Left forelimb (tissue), 1 donor: ENCODE results near the gene ACSF2.

ENCODE experiments used
- DNase-seq: peaks from one replicate; pipeline ENCODE4 v3.0.0-alpha.2; 2018; ENCODE audit warnings: low spot score

Gene ACSF2

GRCh38 chr17:50501054-50501453, 75.0 kb downstream of the ACSF2 start:
- DNase-seq: no peak

GRCh38 chr17:50502301-50502990, 76.4 kb downstream of the ACSF2 start:
- no peak for DNase-seq

GRCh38 chr17:50505591-50506130, 79.6 kb downstream of the ACSF2 start:
- DNase-seq: no peak

GRCh38 chr17:50506298-50506697, 80.3 kb downstream of the ACSF2 start:
- no peak for DNase-seq

- peak; percentile 86 for DNase-seq
Observed at GRCh38 chr17:50507871-50508572, 82.0 kb downstream of the ACSF2 start, which contains the start of gene MYCBPAP. Gene MYCBPAP, plus strand, starts transcription at chr17:50508439. Its CDS starts 236 bp downstream, at chr17:50508675.

- DNase-seq: no peak
Observed at GRCh38 chr17:50508573-50509460, 82.8 kb downstream of the ACSF2 start.

GRCh38 chr17:50511058-50511457, 85.0 kb downstream of the ACSF2 start:
- DNase-seq: no peak

GRCh38 chr17:50513495-50513894, 87.5 kb downstream of the ACSF2 start:
- DNase-seq: no peak

- DNase-seq: no peak
Observed at GRCh38 chr17:50514388-50514787, 88.4 kb downstream of the ACSF2 start.

- no peak for DNase-seq
Observed at GRCh38 chr17:50514936-50515702, 89.1 kb downstream of the ACSF2 start.

GRCh38 chr17:50517011-50517410, 91.0 kb downstream of the ACSF2 start:
- no peak for DNase-seq

- DNase-seq: no peak
Observed at GRCh38 chr17:50517504-50518383, 91.7 kb downstream of the ACSF2 start.

- DNase-seq: no peak
Observed at GRCh38 chr17:50518384-50519023, 92.5 kb downstream of the ACSF2 start.

GRCh38 chr17:50519141-50519834, 93.3 kb downstream of the ACSF2 start:
- DNase-seq: no peak

GRCh38 chr17:50520483-50520882, 94.5 kb downstream of the ACSF2 start:
- DNase-seq: no peak

- DNase-seq: no peak
Observed at GRCh38 chr17:50521514-50521913, 95.5 kb downstream of the ACSF2 start.

- no peak for DNase-seq
Observed at GRCh38 chr17:50522766-50523165, 96.7 kb downstream of the ACSF2 start.

- no peak for DNase-seq
Observed at GRCh38 chr17:50523208-50523607, 97.2 kb downstream of the ACSF2 start.
